ENCODE measurements around the gene CCDC6. TPM values are rescaled to one million over a fixed set of nuclear protein-coding genes. Genes with fewer than 3 reads are reported as not detected.

CCDC6 gene
- total and polyA plus RNA-seq, 2 of the 8 experiments (the other 6 are each of a cell fraction or from before 2014, with no cell fraction given) = 42.2 to 74.4 TPM

DNA sequence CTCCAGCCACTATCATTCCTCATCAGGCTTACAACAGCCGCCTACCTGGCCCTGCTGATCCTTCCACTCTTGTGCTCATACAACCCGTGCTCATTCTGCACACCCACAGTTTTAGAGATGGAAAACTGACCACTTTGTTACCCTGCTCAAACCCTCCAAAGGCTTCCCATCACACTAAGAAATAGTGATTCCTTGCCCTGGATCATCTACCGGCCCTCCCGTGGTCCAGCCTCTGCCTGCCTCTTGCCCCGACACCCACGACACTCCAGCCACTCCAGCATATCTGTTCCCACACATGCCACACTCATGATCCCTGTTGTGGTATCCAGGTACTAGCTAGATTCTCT, 36.8 kb downstream of the CCDC6 start:
- FAIRE-seq = no peak
- WGBS, 2 experiments (ENCODE audit: extremely low coverage in 1 of 2, insufficient coverage in 1 of 2, insufficient read length in 1 of 2, insufficient replicate concordance in 2 of 2, low coverage in 1 of 2, low lambda C conversion rate in 2 of 2, missing lambda C conversion rate in 1 of 2) = 92% methylated on average over 6 of the region's 6 CpGs; no CpG with 5 or more reads in 1 of the 2 experiments
- H3K79me1 ChIP-seq (ENCODE audit: low read depth, low read length) = peaks cover 6% of the 10 kb centered on the region

More for the DNA sequence above, 36.8 kb downstream of the CCDC6 start:
- H3K27me3 ChIP-seq (replicated peaks in 1 of 4; ENCODE audit: control insufficient read depth in 3 of 4, extremely low read depth in 1 of 4, insufficient read depth in 3 of 4, low read length in 3 of 4) = no peaks in the 10 kb centered on the region
- peaks cover 0 to 27% (median 19%) of the 10 kb centered on the region in 4 experiments; a peak in 5 of 7 replicates for H3K4me1 ChIP-seq (replicated peaks in 1 of 4; ENCODE audit: control insufficient read depth in 3 of 4, insufficient read depth in 4 of 4, low read length in 3 of 4)
- no peak overlapping the region for H4K8ac ChIP-seq (ENCODE audit: extremely low read depth, insufficient read depth, low read length)
- no peak overlapping the region for H4K91ac ChIP-seq (replicated peaks; ENCODE audit: insufficient read length, low read length)
- H2BK5ac ChIP-seq (ENCODE audit: low read depth, low read length) = no peak overlapping the region; the same call in 1 of the 2 replicates
- H3K18ac ChIP-seq (ENCODE audit: extremely low read depth, low read length) = no peak overlapping the region
- no peak overlapping the region for H4K5ac ChIP-seq (ENCODE audit: insufficient read length, low read depth, low read length)
- H3K23me2 ChIP-seq (ENCODE audit: low read depth, low read length) = no peaks in the 10 kb centered on the region; the same call in 1 of the 2 replicates
- no peaks in the 10 kb centered on the region for H3K36me3 ChIP-seq (ENCODE audit: control insufficient read depth in 2 of 4, insufficient read depth in 4 of 4, low read length in 3 of 4)
- no peak overlapping the region for H2BK12ac ChIP-seq (ENCODE audit: low read depth, low read length)
- no peak overlapping the region for H3K23ac ChIP-seq (ENCODE audit: insufficient read length)
- H2BK15ac ChIP-seq (ENCODE audit: low read length) = no peak overlapping the region
- no peak overlapping the region for H2BK20ac ChIP-seq (ENCODE audit: low read length)
- no peak overlapping the region for H3K4me3 ChIP-seq (ENCODE audit: extremely low read depth in 1 of 4, insufficient read depth in 2 of 4, low read depth in 3 of 4, low read length in 4 of 4)
- CTCF ChIA-PET (ENCODE audit: partially characterized antibody) = interaction anchor here (0.6 to 1.2 kb wide), 2 partner anchors 23 to 35 kb away, joined by 3 to 4 read pairs; no protein-coding TSS in a partner anchor
- H3K79me2 ChIP-seq (ENCODE audit: control insufficient read depth in 1 of 2, insufficient read depth in 2 of 2, low read length in 2 of 2) = peaks cover 46 to 100% of the 10 kb centered on the region in 2 experiments; a peak in 3 of 4 replicates
- H3K4ac ChIP-seq (replicated peaks; ENCODE audit: insufficient read length, low read depth, low read length) = no peak overlapping the region
- TF ChIP-seq CTBP2 (IDR thresholded peaks at IDR 0.05; ENCODE audit: borderline replicate concordance, insufficient read depth, insufficient read length, low read length) (no peak), EP300 (IDR thresholded peaks at IDR 0.05; ENCODE audit: borderline replicate concordance in 1 of 2, low read depth in 2 of 2, low read length in 2 of 2) (no peak), JUN (IDR thresholded peaks at IDR 0.05; ENCODE audit: low read depth, low read length) (no peak), RNF2 (IDR thresholded peaks at IDR 0.05; ENCODE audit: borderline replicate concordance, low read depth, low read length, missing control alignments, poor library complexity, severe bottlenecking) (no peak), RXRA (IDR thresholded peaks at IDR 0.05; ENCODE audit: insufficient read depth, low read depth, low read length) (no peak), MAFK (IDR thresholded peaks at IDR 0.05; ENCODE audit: low read depth, low read length) (no peak), KDM1A (IDR thresholded peaks at IDR 0.05; ENCODE audit: borderline replicate concordance, low read length) (no peak)
- POLR2A ChIA-PET (ENCODE audit: partially characterized antibody) = no interaction called here
- no peak overlapping the region for H3K9ac ChIP-seq (replicated peaks in 1 of 4; ENCODE audit: extremely low read depth in 1 of 4, low read depth in 3 of 4, low read length in 3 of 4)
- H3K14ac ChIP-seq (ENCODE audit: insufficient read length) = no peak overlapping the region
- peaks cover 18 to 41% of the 10 kb centered on the region in 2 experiments for H4K20me1 ChIP-seq (replicated peaks in 1 of 2; ENCODE audit: control insufficient read depth in 1 of 2, insufficient read depth in 2 of 2, low read length in 2 of 2)
- no peak for DNase-seq (ENCODE audit: low read depth in 1 of 2, low spot score in 2 of 2)
- no peak overlapping the region for H2BK120ac ChIP-seq (replicated peaks; ENCODE audit: low read depth, low read length)
- H2AFZ ChIP-seq (ENCODE audit: low read length) = no peak overlapping the region
- no peak overlapping the region for H3K56ac ChIP-seq (replicated peaks; ENCODE audit: insufficient read length, low read depth, low read length)
- 0 out of 2 replicates have a peak overlapping the region, but pooled peaks have one; percentile 44 for H2AK5ac ChIP-seq (ENCODE audit: low read depth, low read length)
- no peak overlapping the region for H3K27ac ChIP-seq (ENCODE audit: low read depth, low read length)
- no peaks in the 10 kb centered on the region for H3K9me3 ChIP-seq (ENCODE audit: insufficient read depth in 2 of 2, low read depth in 1 of 2, low read length in 1 of 2)
- no peak overlapping the region for H3K4me2 ChIP-seq (ENCODE audit: insufficient read depth in 1 of 2, low read depth in 2 of 2, low read length in 2 of 2)

Measured in H1 (cell line).